AG04450 (cell line): ENCODE results near the gene ZNF688. TPM values are rescaled to one million over a fixed set of nuclear protein-coding genes. Genes with fewer than 3 reads are reported as not detected.

ENCODE experiments used
- CTCF ChIA-PET: fragments of 300-600, 350-600 bp; formaldehyde crosslinking; extraction: SDS; loops from one replicate; lab custom pipeline; 2022; ENCODE audit warnings: antibody characterized with exemption, inconsistent platforms; lab: Charles Lee
- POLR2A ChIA-PET: fragments of 350-600 bp; formaldehyde crosslinking; extraction: SDS; loops from one replicate; lab custom pipeline; 2021; ENCODE audit warnings: antibody characterized with exemption, inconsistent platforms; lab: Yijun Ruan, JAX
- DNase-seq: peaks from one replicate; pipeline ENCODE4 v3.0.0-alpha.2; 2011; ENCODE audit warnings: low read depth, low spot score
- H3K27ac ChIP-seq: one replicate; pipeline ENCODE4 v1.5.1; 2012; ENCODE audit warnings: low read depth, low read length, control low read depth
- H3K27me3 ChIP-seq: one replicate; pipeline ENCODE4 v1.6.0; 2012; ENCODE audit warnings: low read length; ENCODE audit not compliant: control insufficient read depth, insufficient read depth
- H3K4me3 ChIP-seq: 2 replicates; pipeline ENCODE4 v1.5.1; 2011; ENCODE audit warnings: mild to moderate bottlenecking, low read depth, low read length, control low read depth
- H3K9me3 ChIP-seq: 2 replicates; pipeline ENCODE4 v1.5.1; 2012; ENCODE audit warnings: low read length; ENCODE audit not compliant: control insufficient read depth, insufficient read depth
- CTCF ChIP-seq: IDR thresholded peaks from 2 replicates; pipeline ENCODE4 v1.5.1; 2011; ENCODE audit warnings: low read depth, low read length, control low read depth, inconsistent platforms
- polyA plus RNA-seq: library from polyadenylated mRNA; depleted of rRNA; stranded (reverse); fragments of >200 nt; gene quantifications from 2 replicates; pipeline ENCODE4 v1.2.3, GENCODE V29; 2011

ZNF688 gene
- polyA plus RNA-seq, 1 experiment, result 6.8 TPM

- H3K27me3 ChIP-seq, result no peaks in the 10 kb centered on the region
- no peak for DNase-seq
- CTCF ChIA-PET, result interaction anchor here (0.6 to 1.9 kb wide), 9 partner anchors 17 to 493 kb away, joined by 3 to 14 read pairs (median 6); partner anchors contain the start of genes PRR14 and ZNF785
- POLR2A ChIA-PET, result interaction anchor here (0.6 to 1.7 kb wide), 5 partner anchors 31 to 116 kb away, joined by 3 to 8 read pairs (median 6); partner anchors contain the start of genes ZNF688 and ZNF689
- no peaks in the 10 kb centered on the region; the same call in 1 of the 2 replicates for H3K9me3 ChIP-seq
- peak within 1 kb of the TSS; percentile 65 for H3K27ac ChIP-seq
- TF ChIP-seq CTCF, result no peak
- H3K4me3 ChIP-seq, result peak within 1 kb of the TSS; percentile 69
Observed at GRCh38 chr16:30534368-30535105, 37.0 kb downstream of the ZNF688 start, which contains the start of gene ZNF747. ZNF747 (minus strand) TSS chr16:30534858; CDS start chr16:30534679, 179 bp downstream.

GRCh38 chr16:30533748-30534367 is 37.7 kb downstream of the ZNF688 start:
- CTCF ChIA-PET, result interaction anchor here (0.6 kb wide), 1 partner anchor 52 kb away, joined by 3 read pairs; the partner anchor contains the start of gene ZNF785
- H3K27me3 ChIP-seq, result no peaks in the 10 kb centered on the region
- H3K4me3 ChIP-seq, result peak overlapping the region; percentile 69
- POLR2A ChIA-PET, result interaction anchor here (1.0 kb wide), 1 partner anchor 38 kb away, joined by 4 read pairs; the partner anchor contains the start of gene ZNF688
- TF ChIP-seq CTCF, result no peak
- no peak for DNase-seq
- H3K9me3 ChIP-seq, result no peaks in the 10 kb centered on the region; the same call in 1 of the 2 replicates
- H3K27ac ChIP-seq, result no peak overlapping the region

- no peaks in the 10 kb centered on the region for H3K27me3 ChIP-seq
- H3K27ac ChIP-seq, result no peak overlapping the region
- POLR2A ChIA-PET, result no interaction called here
- no peak for DNase-seq
- H3K9me3 ChIP-seq, result no peaks in the 10 kb centered on the region; the same call in 1 of the 2 replicates
- H3K4me3 ChIP-seq, result no peak overlapping the region
- no peak for TF ChIP-seq CTCF
- CTCF ChIA-PET, result no interaction called here
Observed at GRCh38 chr16:30533146-30533522, 38.4 kb downstream of the ZNF688 start.

GRCh38 chr16:30532285-30533145 is 39.0 kb downstream of the ZNF688 start:
- ChIA-PET POLR2A (no interaction called here), CTCF (no interaction called here)
- no peak for DNase-seq
- Histone ChIP-seq H3K27me3 (no peaks in the 10 kb centered on the region), H3K27ac (no peak overlapping the region), H3K9me3 (no peaks in the 10 kb centered on the region; the same call in 1 of the 2 replicates), H3K4me3 (no peak overlapping the region)
- TF ChIP-seq CTCF, result no peak
